K562 treated with DMSO at 1 percent for 12 hours (cell line): ENCODE measurements around the gene LILRA2. TPM values are rescaled to one million over a fixed set of nuclear protein-coding genes. Genes with fewer than 3 reads are reported as not detected.

Experiments used
- total RNA-seq: library from RNA; unstranded; fragments of 300-600 nt; gene quantifications from 2 replicates; pipeline ENCODE4 v1.2.3, GENCODE V29; 2022; ENCODE audit not compliant: insufficient read depth

The LILRA2 gene
- 7.6 and 9.8 TPM in 2 replicates for total RNA-seq

GRCh38 chr19:54573330-54573872 is at the start of gene LILRA2:
Gene LILRA2, plus strand, starts transcription at chr19:54573790. Its CDS starts 89 bp downstream, at chr19:54573879.

GRCh38 chr19:54593445-54593844 is 19.9 kb downstream of the LILRA2 start, which contains the start of gene LILRA1:
Gene LILRA1, plus strand, starts transcription at chr19:54593632. Its CDS starts 613 bp downstream, at chr19:54594245.

GRCh38 chr19:54630262-54630661 is 56.7 kb downstream of the LILRA2 start, which contains the start of gene LILRB1:
Gene LILRB1, plus strand, starts transcription at chr19:54630484. Its CDS starts 590 bp downstream, at chr19:54631074.

Other genes with a start within 250 kb of the LILRA2 start
- gene LILRA4, start 234.6 kb upstream of the LILRA2 start, total RNA-seq = not detected in 2 replicates
- 3.2 TPM in 1 of 2 replicates, not detected in the other for gene LAIR1, start 208.9 kb upstream of the LILRA2 start, total RNA-seq
- gene TTYH1, start 158.3 kb upstream of the LILRA2 start, total RNA-seq = not detected in 2 replicates
- gene LENG8, start 124.6 kb upstream of the LILRA2 start, total RNA-seq = 46.7 and 133 TPM in 2 replicates
- gene LENG9, start 110.0 kb upstream of the LILRA2 start, total RNA-seq = 0.35 TPM in 1 of 2 replicates, not detected in the other
- gene CDC42EP5, start 100.5 kb upstream of the LILRA2 start, total RNA-seq = 1.4 TPM in 1 of 2 replicates, not detected in the other
- not detected in 2 replicates for gene LAIR2, start 71.0 kb upstream of the LILRA2 start, total RNA-seq
- not detected in 2 replicates for gene LILRA1, start 19.8 kb downstream of the LILRA2 start, total RNA-seq
- gene LILRB1, start 56.7 kb downstream of the LILRA2 start, total RNA-seq = not detected in 2 replicates
- gene LILRB4, start 89.2 kb downstream of the LILRA2 start, total RNA-seq = not detected in 2 replicates
- not detected in 2 replicates for gene KIR3DL3, start 150.7 kb downstream of the LILRA2 start, total RNA-seq
- not detected in 2 replicates for gene KIR2DL3, start 164.7 kb downstream of the LILRA2 start, total RNA-seq
- not detected in 2 replicates for gene KIR2DL1, start 196.0 kb downstream of the LILRA2 start, total RNA-seq
- gene KIR2DL4, start 229.8 kb downstream of the LILRA2 start, total RNA-seq = not detected in 2 replicates
- gene KIR3DL1, start 242.7 kb downstream of the LILRA2 start, total RNA-seq = not detected in 2 replicates